22Rv1 (cell line): ENCODE results near the gene ACCS.

Source experiments
- H3K27ac ChIP-seq: fragments of 450-650 bp; 2 replicates; pipeline ENCODE4 v1.5.1; 2017
- CTCF ChIP-seq: fragments of 450-650 bp; IDR thresholded peaks from 2 replicates; pipeline ENCODE4 v1.5.1; 2017; ENCODE audit warnings: mild to moderate bottlenecking
- ZFX ChIP-seq: fragments of 450-650 bp; IDR thresholded peaks from 2 replicates; pipeline ENCODE4 v1.6.1; 2017; ENCODE audit warnings: antibody characterized with exemption, borderline replicate concordance

The ACCS gene

DNA sequence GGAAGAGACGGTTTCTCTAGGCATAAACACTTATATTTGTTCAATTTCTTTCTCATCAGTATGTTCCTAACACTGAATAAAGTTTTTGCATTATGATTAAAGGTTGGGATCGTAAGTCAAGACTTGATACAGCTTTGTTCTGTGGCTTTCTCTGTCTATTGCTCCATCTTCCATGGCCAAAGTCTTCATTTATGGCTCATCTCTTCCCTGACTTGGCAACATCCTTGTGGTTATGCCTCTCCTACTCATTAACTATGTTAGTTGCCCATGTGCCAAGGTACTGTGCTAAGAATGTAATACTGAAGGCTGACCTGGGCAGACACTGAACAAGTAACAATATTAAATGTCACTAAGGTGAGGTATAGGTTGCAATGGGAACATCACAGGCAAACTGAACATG, 19.9 kb upstream of the ACCS start:
- no peak overlapping the region for H3K27ac ChIP-seq
- no peak for TF ChIP-seq CTCF
- TF ChIP-seq ZFX, result no peak

DNA sequence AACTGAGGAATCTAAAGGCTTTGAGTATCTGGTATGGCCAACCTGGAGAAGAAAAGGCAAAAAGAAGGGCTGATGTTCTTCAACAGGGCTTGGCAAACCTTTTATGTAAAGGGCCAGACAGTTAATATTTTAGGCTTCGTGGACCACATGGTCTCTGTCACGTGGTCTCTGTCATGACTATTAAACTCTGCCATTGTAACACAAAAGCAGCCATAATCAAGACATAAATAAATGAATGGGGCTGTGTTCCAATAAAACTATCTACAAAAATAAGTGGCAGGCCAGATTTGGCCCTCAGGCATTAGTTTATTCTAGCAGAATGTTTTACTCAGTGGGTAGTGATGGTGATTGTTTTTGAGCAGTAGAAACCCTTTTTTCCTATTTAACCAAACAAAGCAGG, 18.8 kb upstream of the ACCS start:
- H3K27ac ChIP-seq, result no peak overlapping the region
- TF ChIP-seq ZFX (no peak), CTCF (no peak)

GRCh38 chr11:44047931-44048431, 18.1 kb upstream of the ACCS start, which contains the start of gene ACCSL:
ACCSL (plus strand) TSS chr11:44047981; CDS start chr11:44048037, 56 bp downstream.
- TF ChIP-seq ZFX (no peak), CTCF (no peak)

GRCh38 chr11:44049832-44050231, 16.2 kb upstream of the ACCS start:
- TF ChIP-seq CTCF (no peak), ZFX (no peak)

More at GRCh38 chr11:44047931-44048431, 18.1 kb upstream of the ACCS start, which contains the start of gene ACCSL:
- no peak within 1 kb of the TSS for H3K27ac ChIP-seq

DNA sequence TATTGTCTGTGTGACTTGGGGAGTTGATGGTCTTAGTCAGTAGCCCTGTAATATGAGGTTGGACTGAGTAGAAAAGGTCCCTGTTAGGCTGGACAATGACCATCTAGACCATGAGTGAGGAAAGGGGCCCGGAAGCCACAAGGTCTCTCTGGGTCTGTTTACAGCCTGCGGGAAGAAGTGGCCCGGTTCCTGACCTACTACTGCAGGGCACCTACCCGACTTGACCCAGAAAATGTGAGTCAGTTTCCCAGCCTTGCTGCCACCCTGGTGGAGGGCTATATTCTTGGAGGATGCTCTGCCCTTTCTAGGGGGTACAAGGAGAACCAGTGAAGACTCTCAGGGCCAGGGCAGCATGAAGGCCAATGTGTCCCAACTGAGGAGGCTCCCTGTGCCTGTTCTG, 14.9 kb upstream of the ACCS start:
- no peak for TF ChIP-seq ZFX
- no peak for TF ChIP-seq CTCF
- H3K27ac ChIP-seq, result no peak overlapping the region

More at GRCh38 chr11:44049832-44050231, 16.2 kb upstream of the ACCS start:
- H3K27ac ChIP-seq, result no peak overlapping the region

DNA sequence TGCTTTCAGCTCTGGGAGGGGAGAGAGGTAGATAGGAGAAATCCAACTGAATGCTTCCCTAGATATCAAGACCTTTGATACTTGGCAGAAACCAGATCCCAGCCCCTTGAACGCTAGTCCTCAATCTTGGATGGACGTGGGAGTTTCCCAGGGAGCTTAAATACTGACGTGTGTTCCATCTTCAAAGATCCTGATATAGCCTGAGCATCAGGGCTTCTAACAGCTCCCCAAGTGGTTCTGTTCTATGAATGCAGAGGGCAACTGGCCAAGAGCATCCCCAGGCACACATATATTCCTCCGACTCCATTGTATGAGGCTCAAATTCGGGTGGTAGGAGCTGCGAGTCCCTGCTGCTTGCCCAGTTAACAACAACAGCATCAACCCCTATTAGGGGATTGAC, 8.7 kb upstream of the ACCS start:
- TF ChIP-seq ZFX (no peak), CTCF (no peak)
- H3K27ac ChIP-seq, result no peak overlapping the region

DNA sequence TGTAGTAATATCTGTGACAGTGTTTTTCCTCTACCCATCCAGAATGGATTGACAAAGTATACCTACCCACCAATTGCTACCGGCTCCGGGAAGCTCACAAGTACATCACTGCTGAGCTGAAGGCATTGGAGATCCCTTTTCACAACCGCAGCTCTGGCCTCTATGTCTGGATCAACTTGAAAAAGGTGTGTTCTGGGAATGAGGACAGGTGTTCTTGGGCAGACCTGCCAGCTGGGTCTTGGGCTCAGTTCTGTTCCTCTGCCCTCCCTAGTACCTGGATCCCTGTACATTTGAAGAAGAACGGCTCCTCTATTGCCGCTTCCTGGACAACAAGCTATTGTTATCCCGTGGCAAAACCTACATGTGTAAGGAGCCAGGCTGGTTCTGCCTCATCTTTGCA, 7.8 kb upstream of the ACCS start:
- TF ChIP-seq CTCF (no peak), ZFX (no peak)
- H3K27ac ChIP-seq, result no peak overlapping the region
